Measurements from ENCODE around the gene NR4A1. TPM values are rescaled to one million over a fixed set of nuclear protein-coding genes. Genes with fewer than 3 reads are reported as not detected.

Gene NR4A1
- total and polyA plus RNA-seq, 2 of the 13 experiments (the other 11 are each of a cell fraction or from before 2014, with no cell fraction given) = 5.7 to 15.2 TPM

GRCh38 chr12:52050116-52050757 lies 1.0 kb upstream of the NR4A1 start (continued):
- TF ChIP-seq, protein P1, sequence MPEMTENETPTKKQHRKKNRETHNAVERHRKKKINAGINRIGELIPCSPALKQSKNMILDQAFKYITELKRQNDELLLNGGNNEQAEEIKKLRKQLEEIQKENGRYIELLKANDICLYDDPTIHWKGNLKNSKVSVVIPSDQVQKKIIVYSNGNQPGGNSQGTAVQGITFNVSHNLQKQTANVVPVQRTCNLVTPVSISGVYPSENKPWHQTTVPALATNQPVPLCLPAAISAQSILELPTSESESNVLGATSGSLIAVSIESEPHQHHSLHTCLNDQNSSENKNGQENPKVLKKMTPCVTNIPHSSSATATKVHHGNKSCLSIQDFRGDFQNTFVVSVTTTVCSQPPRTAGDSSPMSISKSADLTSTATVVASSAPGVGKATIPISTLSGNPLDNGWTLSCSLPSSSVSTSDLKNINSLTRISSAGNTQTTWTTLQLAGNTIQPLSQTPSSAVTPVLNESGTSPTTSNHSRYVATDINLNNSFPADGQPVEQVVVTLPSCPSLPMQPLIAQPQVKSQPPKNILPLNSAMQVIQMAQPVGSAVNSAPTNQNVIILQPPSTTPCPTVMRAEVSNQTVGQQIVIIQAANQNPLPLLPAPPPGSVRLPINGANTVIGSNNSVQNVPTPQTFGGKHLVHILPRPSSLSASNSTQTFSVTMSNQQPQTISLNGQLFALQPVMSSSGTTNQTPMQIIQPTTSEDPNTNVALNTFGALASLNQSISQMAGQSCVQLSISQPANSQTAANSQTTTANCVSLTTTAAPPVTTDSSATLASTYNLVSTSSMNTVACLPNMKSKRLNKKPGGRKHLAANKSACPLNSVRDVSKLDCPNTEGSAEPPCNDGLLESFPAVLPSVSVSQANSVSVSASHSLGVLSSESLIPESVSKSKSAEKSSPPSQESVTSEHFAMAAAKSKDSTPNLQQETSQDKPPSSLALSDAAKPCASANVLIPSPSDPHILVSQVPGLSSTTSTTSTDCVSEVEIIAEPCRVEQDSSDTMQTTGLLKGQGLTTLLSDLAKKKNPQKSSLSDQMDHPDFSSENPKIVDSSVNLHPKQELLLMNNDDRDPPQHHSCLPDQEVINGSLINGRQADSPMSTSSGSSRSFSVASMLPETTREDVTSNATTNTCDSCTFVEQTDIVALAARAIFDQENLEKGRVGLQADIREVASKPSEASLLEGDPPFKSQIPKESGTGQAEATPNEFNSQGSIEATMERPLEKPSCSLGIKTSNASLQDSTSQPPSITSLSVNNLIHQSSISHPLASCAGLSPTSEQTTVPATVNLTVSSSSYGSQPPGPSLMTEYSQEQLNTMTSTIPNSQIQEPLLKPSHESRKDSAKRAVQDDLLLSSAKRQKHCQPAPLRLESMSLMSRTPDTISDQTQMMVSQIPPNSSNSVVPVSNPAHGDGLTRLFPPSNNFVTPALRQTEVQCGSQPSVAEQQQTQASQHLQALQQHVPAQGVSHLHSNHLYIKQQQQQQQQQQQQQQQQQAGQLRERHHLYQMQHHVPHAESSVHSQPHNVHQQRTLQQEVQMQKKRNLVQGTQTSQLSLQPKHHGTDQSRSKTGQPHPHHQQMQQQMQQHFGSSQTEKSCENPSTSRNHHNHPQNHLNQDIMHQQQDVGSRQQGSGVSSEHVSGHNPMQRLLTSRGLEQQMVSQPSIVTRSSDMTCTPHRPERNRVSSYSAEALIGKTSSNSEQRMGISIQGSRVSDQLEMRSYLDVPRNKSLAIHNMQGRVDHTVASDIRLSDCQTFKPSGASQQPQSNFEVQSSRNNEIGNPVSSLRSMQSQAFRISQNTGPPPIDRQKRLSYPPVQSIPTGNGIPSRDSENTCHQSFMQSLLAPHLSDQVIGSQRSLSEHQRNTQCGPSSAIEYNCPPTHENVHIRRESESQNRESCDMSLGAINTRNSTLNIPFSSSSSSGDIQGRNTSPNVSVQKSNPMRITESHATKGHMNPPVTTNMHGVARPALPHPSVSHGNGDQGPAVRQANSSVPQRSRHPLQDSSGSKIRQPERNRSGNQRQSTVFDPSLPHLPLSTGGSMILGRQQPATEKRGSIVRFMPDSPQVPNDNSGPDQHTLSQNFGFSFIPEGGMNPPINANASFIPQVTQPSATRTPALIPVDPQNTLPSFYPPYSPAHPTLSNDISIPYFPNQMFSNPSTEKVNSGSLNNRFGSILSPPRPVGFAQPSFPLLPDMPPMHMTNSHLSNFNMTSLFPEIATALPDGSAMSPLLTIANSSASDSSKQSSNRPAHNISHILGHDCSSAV (CRISPR knock-in tag; IDR thresholded peaks at IDR 0.05; ENCODE audit: borderline replicate concordance) = no peak
- TF ChIP-seq ZNF350 (CRISPR knock-in tag; IDR thresholded peaks at IDR 0.05; ENCODE audit: borderline replicate concordance, low read depth) = 0 out of 2 replicates have a peak, but pooled peaks have one; percentile 19
- TF ChIP-seq, protein P2, sequence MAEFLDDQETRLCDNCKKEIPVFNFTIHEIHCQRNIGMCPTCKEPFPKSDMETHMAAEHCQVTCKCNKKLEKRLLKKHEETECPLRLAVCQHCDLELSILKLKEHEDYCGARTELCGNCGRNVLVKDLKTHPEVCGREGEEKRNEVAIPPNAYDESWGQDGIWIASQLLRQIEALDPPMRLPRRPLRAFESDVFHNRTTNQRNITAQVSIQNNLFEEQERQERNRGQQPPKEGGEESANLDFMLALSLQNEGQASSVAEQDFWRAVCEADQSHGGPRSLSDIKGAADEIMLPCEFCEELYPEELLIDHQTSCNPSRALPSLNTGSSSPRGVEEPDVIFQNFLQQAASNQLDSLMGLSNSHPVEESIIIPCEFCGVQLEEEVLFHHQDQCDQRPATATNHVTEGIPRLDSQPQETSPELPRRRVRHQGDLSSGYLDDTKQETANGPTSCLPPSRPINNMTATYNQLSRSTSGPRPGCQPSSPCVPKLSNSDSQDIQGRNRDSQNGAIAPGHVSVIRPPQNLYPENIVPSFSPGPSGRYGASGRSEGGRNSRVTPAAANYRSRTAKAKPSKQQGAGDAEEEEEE (CRISPR knock-in tag; IDR thresholded peaks at IDR 0.05; ENCODE audit: borderline replicate concordance) = no peak
- no peak for TF ChIP-seq ELF1 (CRISPR knock-in tag; IDR thresholded peaks at IDR 0.05)
- TF ChIP-seq MBNL3 (CRISPR knock-in tag; conservative IDR thresholded peaks at IDR 0.05) = no peak
- TF ChIP-seq SPEN (CRISPR knock-in tag; IDR thresholded peaks at IDR 0.05; ENCODE audit: low read depth) = no peak
- TF ChIP-seq BCL6 (CRISPR knock-in tag; IDR thresholded peaks at IDR 0.05) = no peak
- no peak for TF ChIP-seq ARHGAP35 (CRISPR knock-in tag; IDR thresholded peaks at IDR 0.05; ENCODE audit: borderline replicate concordance)
- 0 out of 2 replicates have a peak, but pooled peaks have one; percentile 7 for TF ChIP-seq NFYC (CRISPR knock-in tag; IDR thresholded peaks at IDR 0.05)

Data from HepG2 (cell line).